ENCODE measurements around the gene MAPK4. TPM values are rescaled to one million over a fixed set of nuclear protein-coding genes. Genes with fewer than 3 reads are reported as not detected.

Gene MAPK4
- total RNA-seq, 2 experiments from 2014 or later, result not detected

GRCh38 chr18:50724751-50725151, 164.9 kb downstream of the MAPK4 start:
- DNase-seq (no peak), ATAC-seq (ENCODE audit: low read depth) (no peak)
- H3K27ac Mint-ChIP-seq, result no peak overlapping the region
- POLR2A ChIA-PET, result no interaction called here
- peaks cover 2% of the 10 kb centered on the region for H3K4me1 Mint-ChIP-seq
- peaks cover 7% of the 10 kb centered on the region for H3K27me3 Mint-ChIP-seq
- no peaks in the 10 kb centered on the region for H3K9me3 Mint-ChIP-seq
- H3K36me3 Mint-ChIP-seq, result no peaks in the 10 kb centered on the region
- no peak overlapping the region for H3K4me3 Mint-ChIP-seq

- Mint-ChIP-seq H3K4me1 (peaks cover 2% of the 10 kb centered on the region), H3K4me3 (no peak overlapping the region), H3K36me3 (no peaks in the 10 kb centered on the region), H3K9me3 (no peaks in the 10 kb centered on the region), H3K27me3 (peaks cover 7% of the 10 kb centered on the region), H3K27ac (no peak overlapping the region)
- POLR2A ChIA-PET, result no interaction called here
- no peak for ATAC-seq (ENCODE audit: low read depth)
- DNase-seq, result no peak
These were observed 167.2 kb downstream of the MAPK4 start for GRCh38 chr18:50726960-50727589.

GRCh38 chr18:50727721-50728471, 168.0 kb downstream of the MAPK4 start:
- Mint-ChIP-seq H3K27me3 (peaks cover 7% of the 10 kb centered on the region), H3K4me1 (peaks cover 2% of the 10 kb centered on the region), H3K27ac (no peak overlapping the region), H3K36me3 (no peaks in the 10 kb centered on the region), H3K4me3 (no peak overlapping the region), H3K9me3 (no peaks in the 10 kb centered on the region)
- POLR2A ChIA-PET, result no interaction called here
- no peak for ATAC-seq (ENCODE audit: low read depth)
- DNase-seq, result no peak

- no peaks in the 10 kb centered on the region for H3K36me3 Mint-ChIP-seq
- peaks cover 2% of the 10 kb centered on the region for H3K4me1 Mint-ChIP-seq
- DNase-seq, result no peak
- H3K9me3 Mint-ChIP-seq, result no peaks in the 10 kb centered on the region
- no peak for ATAC-seq (ENCODE audit: low read depth)
- H3K27me3 Mint-ChIP-seq, result peaks cover 7% of the 10 kb centered on the region
- POLR2A ChIA-PET, result no interaction called here
- H3K27ac Mint-ChIP-seq, result no peak overlapping the region
- no peak overlapping the region for H3K4me3 Mint-ChIP-seq
These were observed 169.5 kb downstream of the MAPK4 start for GRCh38 chr18:50729376-50729775.

- no peaks in the 10 kb centered on the region for H3K36me3 Mint-ChIP-seq
- DNase-seq (no peak), ATAC-seq (ENCODE audit: low read depth) (no peak)
- H3K4me3 Mint-ChIP-seq, result no peak overlapping the region
- POLR2A ChIA-PET, result no interaction called here
- no peaks in the 10 kb centered on the region for H3K9me3 Mint-ChIP-seq
- H3K27ac Mint-ChIP-seq, result no peak overlapping the region
- peaks cover 7% of the 10 kb centered on the region for H3K27me3 Mint-ChIP-seq
- H3K4me1 Mint-ChIP-seq, result peaks cover 2% of the 10 kb centered on the region
These were observed 170.1 kb downstream of the MAPK4 start for GRCh38 chr18:50729986-50730385.

GRCh38 chr18:50734342-50734741, 174.5 kb downstream of the MAPK4 start:
- Mint-ChIP-seq H3K27me3 (no peaks in the 10 kb centered on the region), H3K9me3 (no peaks in the 10 kb centered on the region), H3K4me3 (no peak overlapping the region), H3K27ac (no peak overlapping the region), H3K36me3 (no peaks in the 10 kb centered on the region), H3K4me1 (no peaks in the 10 kb centered on the region)
- POLR2A ChIA-PET, result no interaction called here
- no peak for DNase-seq
- no peak for ATAC-seq (ENCODE audit: low read depth)

GRCh38 chr18:50734886-50735285, 175.0 kb downstream of the MAPK4 start:
- DNase-seq (no peak), ATAC-seq (ENCODE audit: low read depth) (no peak)
- no peak overlapping the region for H3K4me3 Mint-ChIP-seq
- no peaks in the 10 kb centered on the region for H3K4me1 Mint-ChIP-seq
- no peaks in the 10 kb centered on the region for H3K36me3 Mint-ChIP-seq
- H3K27me3 Mint-ChIP-seq, result no peaks in the 10 kb centered on the region
- H3K9me3 Mint-ChIP-seq, result no peaks in the 10 kb centered on the region
- H3K27ac Mint-ChIP-seq, result no peak overlapping the region
- POLR2A ChIA-PET, result no interaction called here

GRCh38 chr18:50737127-50737526, 177.2 kb downstream of the MAPK4 start:
- DNase-seq, result no peak
- no peak for ATAC-seq (ENCODE audit: low read depth)
- Mint-ChIP-seq H3K4me1 (no peaks in the 10 kb centered on the region), H3K4me3 (no peak overlapping the region), H3K36me3 (no peaks in the 10 kb centered on the region), H3K27ac (no peak overlapping the region), H3K27me3 (no peaks in the 10 kb centered on the region), H3K9me3 (no peaks in the 10 kb centered on the region)
- POLR2A ChIA-PET, result no interaction called here

- POLR2A ChIA-PET, result no interaction called here
These were observed 178.3 kb downstream of the MAPK4 start for GRCh38 chr18:50738098-50738757.

GRCh38 chr18:50742952-50743351, 183.1 kb downstream of the MAPK4 start:
- H3K36me3 Mint-ChIP-seq, result no peaks in the 10 kb centered on the region
- no peaks in the 10 kb centered on the region for H3K4me1 Mint-ChIP-seq
- ATAC-seq (ENCODE audit: low read depth) (no peak), DNase-seq (no peak)
- H3K9me3 Mint-ChIP-seq, result no peaks in the 10 kb centered on the region
- peaks cover 4% of the 10 kb centered on the region for H3K27me3 Mint-ChIP-seq
- H3K27ac Mint-ChIP-seq, result no peak overlapping the region
- POLR2A ChIA-PET, result no interaction called here
- H3K4me3 Mint-ChIP-seq, result no peak overlapping the region

More at GRCh38 chr18:50738098-50738757, 178.3 kb downstream of the MAPK4 start:
- H3K27ac Mint-ChIP-seq, result no peak overlapping the region
- H3K9me3 Mint-ChIP-seq, result no peaks in the 10 kb centered on the region
- no peak overlapping the region for H3K4me3 Mint-ChIP-seq
- DNase-seq (no peak), ATAC-seq (ENCODE audit: low read depth) (no peak)
- no peaks in the 10 kb centered on the region for H3K27me3 Mint-ChIP-seq
- no peaks in the 10 kb centered on the region for H3K36me3 Mint-ChIP-seq
- H3K4me1 Mint-ChIP-seq, result no peaks in the 10 kb centered on the region

- Mint-ChIP-seq H3K4me1 (no peaks in the 10 kb centered on the region), H3K36me3 (no peaks in the 10 kb centered on the region), H3K9me3 (no peaks in the 10 kb centered on the region), H3K27me3 (peaks cover 7% of the 10 kb centered on the region), H3K4me3 (no peak overlapping the region), H3K27ac (no peak overlapping the region)
- DNase-seq, result no peak
- no peak for ATAC-seq (ENCODE audit: low read depth)
- POLR2A ChIA-PET, result no interaction called here
These were observed 184.4 kb downstream of the MAPK4 start for GRCh38 chr18:50744253-50744652.

GRCh38 chr18:50745945-50746344, 186.1 kb downstream of the MAPK4 start:
- H3K4me1 Mint-ChIP-seq, result no peaks in the 10 kb centered on the region
- ATAC-seq (ENCODE audit: low read depth), result no peak
- no peak overlapping the region for H3K4me3 Mint-ChIP-seq
- no peak for DNase-seq
- POLR2A ChIA-PET, result no interaction called here
- H3K36me3 Mint-ChIP-seq, result no peaks in the 10 kb centered on the region
- H3K9me3 Mint-ChIP-seq, result no peaks in the 10 kb centered on the region
- H3K27me3 Mint-ChIP-seq, result peaks cover 7% of the 10 kb centered on the region
- H3K27ac Mint-ChIP-seq, result no peak overlapping the region

GRCh38 chr18:50747849-50748242, 188.0 kb downstream of the MAPK4 start:
- DNase-seq, result no peak
- H3K4me3 Mint-ChIP-seq, result no peak overlapping the region
- H3K9me3 Mint-ChIP-seq, result no peaks in the 10 kb centered on the region
- H3K27ac Mint-ChIP-seq, result no peak overlapping the region
- ATAC-seq (ENCODE audit: low read depth), result no peak
- H3K27me3 Mint-ChIP-seq, result peaks cover 7% of the 10 kb centered on the region
- H3K4me1 Mint-ChIP-seq, result no peaks in the 10 kb centered on the region
- POLR2A ChIA-PET, result no interaction called here
- H3K36me3 Mint-ChIP-seq, result no peaks in the 10 kb centered on the region

All from activated naive CD8-positive, alpha-beta T cell treated with anti-CD3 and anti-CD28 coated beads, Interleukin-2, amount 10 ng/mL, durations not matched to agents 7 days and 5 days (primary cell).